Fibroblast of lung (primary cell): ENCODE results near the gene ROBO2. TPM values are rescaled to one million over a fixed set of nuclear protein-coding genes. Genes with fewer than 3 reads are reported as not detected.

Source experiments
- DNase-seq, 2 donors: peaks; one replicate each; pipeline versions ENCODE4 v3.0.0 to v3.0.0-alpha.2; 2010; ENCODE audit warnings: low read depth in 2 of 2
- H2AFZ ChIP-seq: 2 replicates; pipeline ENCODE4 v1.5.1; 2012; ENCODE audit warnings: low read length, control low read depth, inconsistent platforms
- H3K27ac ChIP-seq: 2 replicates; pipeline ENCODE4 v1.5.1; 2011; ENCODE audit warnings: low read length, control low read depth; ENCODE audit not compliant: insufficient read depth
- H3K27me3 ChIP-seq: 2 replicates; pipeline ENCODE4 v1.5.1; 2011; ENCODE audit warnings: mild to moderate bottlenecking, low read length; ENCODE audit not compliant: control insufficient read depth, insufficient read depth
- H3K36me3 ChIP-seq: 2 replicates; pipeline ENCODE4 v1.5.1; 2011; ENCODE audit warnings: low read length; ENCODE audit not compliant: control insufficient read depth, insufficient read depth
- H3K4me1 ChIP-seq: 2 replicates; pipeline ENCODE4 v1.5.1; 2011; ENCODE audit warnings: low read length; ENCODE audit not compliant: control insufficient read depth, insufficient read depth; ENCODE audit errors: extremely low read depth
- H3K4me2 ChIP-seq: 2 replicates; pipeline ENCODE4 v1.5.1; 2011; ENCODE audit warnings: low read length, control low read depth; ENCODE audit not compliant: insufficient read depth; ENCODE audit errors: extremely low read depth
- H3K4me3 ChIP-seq, 4 experiments: fragments of 200-600 bp in 1 of 4; sonication (generic) in 1 of 4; replicated peaks in 1 of 4; 2 replicates each; pipeline ENCODE4 v1.5.1; 2011 to 2016; ENCODE audit warnings: low read length in 4 of 4, low read depth in 3 of 4, mild to moderate bottlenecking in 3 of 4, control low read depth in 2 of 4, inconsistent platforms in 1 of 4, mixed read lengths in 1 of 4; ENCODE audit not compliant: insufficient read depth in 1 of 4; ENCODE audit errors: control extremely low read depth in 1 of 4
- H3K79me2 ChIP-seq: 2 replicates; pipeline ENCODE4 v1.5.1; 2012; ENCODE audit warnings: mild to moderate bottlenecking, low read length, inconsistent platforms; ENCODE audit not compliant: control insufficient read depth, insufficient read depth
- H3K9ac ChIP-seq: 2 replicates; pipeline ENCODE4 v1.5.1; 2011; ENCODE audit warnings: mild to moderate bottlenecking, low read length, control low read depth; ENCODE audit not compliant: insufficient read depth
- H3K9me3 ChIP-seq: 2 replicates; pipeline ENCODE4 v1.5.1; 2012; ENCODE audit warnings: low read depth, low read length; ENCODE audit not compliant: control insufficient read depth, insufficient read depth
- H4K20me1 ChIP-seq: 2 replicates; pipeline ENCODE4 v1.5.1; 2011; ENCODE audit warnings: low read length; ENCODE audit not compliant: control insufficient read depth, insufficient read depth; ENCODE audit errors: extremely low read depth
- EZH2 ChIP-seq: IDR thresholded peaks from 2 replicates; pipeline ENCODE4 v1.5.1; 2012; ENCODE audit warnings: low read length, control low read depth, mild to moderate bottlenecking; ENCODE audit errors: missing control alignments
- polyA plus RNA-seq, 2 donors: library from polyadenylated mRNA; depleted of rRNA in 1 of 2; stranded (reverse) in 1 of 2; unstranded in 1 of 2; fragments of >200 nt; gene quantifications; 2 replicates each; pipeline ENCODE4 v1.2.1, GENCODE V29; 2011 to 2012; ENCODE audit warnings: missing spikeins in 1 of 2
- total RNA-seq: library from RNA; depleted of rRNA; stranded (reverse); fragments of >200 nt; gene quantifications from 2 replicates; pipeline ENCODE4 v1.2.1, GENCODE V29; 2014
- TF ChIP-seq, protein P1 (sequence below), 2 donors: IDR thresholded peaks in 1 of 2; conservative IDR thresholded peaks in 1 of 2; 1 replicate in 1 of 2; 2 replicates in 1 of 2; pipeline ENCODE4 v1.5.1; 2011 to 2012; ENCODE audit warnings: low read length in 2 of 2, control low read depth in 1 of 2, inconsistent platforms in 1 of 2, low read depth in 1 of 2, mild to moderate bottlenecking in 1 of 2

ROBO2 gene
- total and polyA plus RNA-seq, 2 donors (not counting 1 experiment from before 2014, with no cell fraction given), result 0.83 to 1.5 TPM

GRCh38 chr3:77303955-77304699 lies 264.2 kb downstream of the ROBO2 start:
- H4K20me1 ChIP-seq, result no peaks in the 10 kb centered on the region
- no peak overlapping the region for H3K4me2 ChIP-seq
- H3K4me1 ChIP-seq, result no peaks in the 10 kb centered on the region
- no peaks in the 10 kb centered on the region for H3K27me3 ChIP-seq
- H3K79me2 ChIP-seq, result no peaks in the 10 kb centered on the region
- no peak overlapping the region for H3K4me3 ChIP-seq
- H2AFZ ChIP-seq, result no peak overlapping the region
- no peaks in the 10 kb centered on the region for H3K36me3 ChIP-seq
- H3K9me3 ChIP-seq, result no peaks in the 10 kb centered on the region
- H3K27ac ChIP-seq, result no peak overlapping the region
- no peak for TF ChIP-seq EZH2
- TF ChIP-seq, protein P1, sequence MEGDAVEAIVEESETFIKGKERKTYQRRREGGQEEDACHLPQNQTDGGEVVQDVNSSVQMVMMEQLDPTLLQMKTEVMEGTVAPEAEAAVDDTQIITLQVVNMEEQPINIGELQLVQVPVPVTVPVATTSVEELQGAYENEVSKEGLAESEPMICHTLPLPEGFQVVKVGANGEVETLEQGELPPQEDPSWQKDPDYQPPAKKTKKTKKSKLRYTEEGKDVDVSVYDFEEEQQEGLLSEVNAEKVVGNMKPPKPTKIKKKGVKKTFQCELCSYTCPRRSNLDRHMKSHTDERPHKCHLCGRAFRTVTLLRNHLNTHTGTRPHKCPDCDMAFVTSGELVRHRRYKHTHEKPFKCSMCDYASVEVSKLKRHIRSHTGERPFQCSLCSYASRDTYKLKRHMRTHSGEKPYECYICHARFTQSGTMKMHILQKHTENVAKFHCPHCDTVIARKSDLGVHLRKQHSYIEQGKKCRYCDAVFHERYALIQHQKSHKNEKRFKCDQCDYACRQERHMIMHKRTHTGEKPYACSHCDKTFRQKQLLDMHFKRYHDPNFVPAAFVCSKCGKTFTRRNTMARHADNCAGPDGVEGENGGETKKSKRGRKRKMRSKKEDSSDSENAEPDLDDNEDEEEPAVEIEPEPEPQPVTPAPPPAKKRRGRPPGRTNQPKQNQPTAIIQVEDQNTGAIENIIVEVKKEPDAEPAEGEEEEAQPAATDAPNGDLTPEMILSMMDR (conservative IDR thresholded peaks at IDR 0.05 in 1 of 2, IDR thresholded peaks at IDR 0.05 in 1 of 2; ENCODE audit: low read depth in 1 of 2, low read length in 2 of 2), result no peak
- no peak overlapping the region for H3K9ac ChIP-seq
- DNase-seq, result no peak

- H3K27ac ChIP-seq, result no peak overlapping the region
- no peak overlapping the region for H2AFZ ChIP-seq
Observed at GRCh38 chr3:77304700-77305021, 264.8 kb downstream of the ROBO2 start.

GRCh38 chr3:77309460-77309859 lies 269.6 kb downstream of the ROBO2 start:
- no peak overlapping the region for H2AFZ ChIP-seq
- H3K27me3 ChIP-seq, result no peaks in the 10 kb centered on the region
- H3K9ac ChIP-seq, result no peak overlapping the region
- TF ChIP-seq, protein P1 (conservative IDR thresholded peaks at IDR 0.05 in 1 of 2, IDR thresholded peaks at IDR 0.05 in 1 of 2; ENCODE audit: low read depth in 1 of 2, low read length in 2 of 2), result no peak
- no peak for TF ChIP-seq EZH2
- no peaks in the 10 kb centered on the region for H4K20me1 ChIP-seq
- no peaks in the 10 kb centered on the region for H3K79me2 ChIP-seq
- no peak overlapping the region for H3K27ac ChIP-seq
- no peaks in the 10 kb centered on the region for H3K9me3 ChIP-seq
- no peak overlapping the region for H3K4me2 ChIP-seq
- H3K4me1 ChIP-seq, result no peaks in the 10 kb centered on the region
- DNase-seq, result no peak
- no peak overlapping the region for H3K4me3 ChIP-seq
- no peaks in the 10 kb centered on the region for H3K36me3 ChIP-seq

More at GRCh38 chr3:77304700-77305021, 264.8 kb downstream of the ROBO2 start:
- Histone ChIP-seq H3K36me3 (no peaks in the 10 kb centered on the region), H3K27me3 (no peaks in the 10 kb centered on the region), H3K79me2 (no peaks in the 10 kb centered on the region), H3K4me2 (no peak overlapping the region), H3K9me3 (no peaks in the 10 kb centered on the region), H3K4me1 (no peaks in the 10 kb centered on the region), H4K20me1 (no peaks in the 10 kb centered on the region), H3K4me3 (no peak overlapping the region), H3K9ac (no peak overlapping the region)
- TF ChIP-seq EZH2, result no peak
- TF ChIP-seq, protein P1 (conservative IDR thresholded peaks at IDR 0.05 in 1 of 2, IDR thresholded peaks at IDR 0.05 in 1 of 2; ENCODE audit: low read depth in 1 of 2, low read length in 2 of 2), result no peak
- no peak for DNase-seq
